Mucosa of descending colon (tissue), 3 donors: ENCODE data around the gene CASK. TPM values are rescaled to one million over a fixed set of nuclear protein-coding genes. Genes with fewer than 3 reads are reported as not detected.

Experiments used
- ATAC-seq: fragments of 200-7000 bp; cut with Tn5 transposase; one replicate; pipeline ENCODE4 v1.9.1; 2020; ENCODE audit warnings: mild to moderate bottlenecking, moderate library complexity
- DNase-seq, 3 donors: peaks; one replicate each; pipeline ENCODE4 v3.0.0-alpha.2; 2020
- H3K36me3 ChIP-seq: fragments of 200-600 bp; one replicate; pipeline ENCODE4 v1.8.0; 2021; ENCODE audit warnings: low read depth, mild to moderate bottlenecking
- H3K4me1 ChIP-seq: fragments of 200-600 bp; one replicate; pipeline ENCODE4 v1.8.0; 2021; ENCODE audit warnings: low read depth, mild to moderate bottlenecking
- H3K4me3 ChIP-seq: fragments of 200-600 bp; one replicate; pipeline ENCODE4 v1.8.0; 2021; ENCODE audit warnings: mild to moderate bottlenecking
- H3K9me3 ChIP-seq: fragments of 200-600 bp; one replicate; pipeline ENCODE4 v1.8.0; 2021; ENCODE audit warnings: mild to moderate bottlenecking
- CTCF ChIP-seq: fragments of 200-600 bp; IDR thresholded peaks from one replicate; pipeline ENCODE4 v1.8.0; 2022; ENCODE audit warnings: antibody characterized with exemption, mild to moderate bottlenecking
- intact Hi-C, 2 donors: fragments of 100-400 bp; cut with DNase I in 1 of 2; cut with micrococcal nuclease in 1 of 2; formaldehyde crosslinking; loops; one replicate each; pipeline versions ENCODE4 v1.11.0 to v1.11.1; 2022; cut with DNase I, micrococcal nuclease
- total RNA-seq, 3 donors: library from RNA; stranded (reverse); fragmentation: NEBNext Ultra II Directional in 2 of 3; extraction: Animal tissue kit (Norgen Biotek cat#: 25700) in 2 of 3; gene quantifications; one replicate each; pipeline versions ENCODE4 v1.2.1 to v1.2.4, GENCODE V29; 2021 to 2023
- donor health status: DM: no; HTN: no; CAD: no; lungs with moderate emphysema.
- donor health status: DM: no; HTN: no; CAD: no.
- donor health status: DM: no; HTN: yes; CAD: no.

Gene CASK
- total RNA-seq, 3 donors from 2014 or later = 50.6 to 108 (median 83.3) TPM

DNA sequence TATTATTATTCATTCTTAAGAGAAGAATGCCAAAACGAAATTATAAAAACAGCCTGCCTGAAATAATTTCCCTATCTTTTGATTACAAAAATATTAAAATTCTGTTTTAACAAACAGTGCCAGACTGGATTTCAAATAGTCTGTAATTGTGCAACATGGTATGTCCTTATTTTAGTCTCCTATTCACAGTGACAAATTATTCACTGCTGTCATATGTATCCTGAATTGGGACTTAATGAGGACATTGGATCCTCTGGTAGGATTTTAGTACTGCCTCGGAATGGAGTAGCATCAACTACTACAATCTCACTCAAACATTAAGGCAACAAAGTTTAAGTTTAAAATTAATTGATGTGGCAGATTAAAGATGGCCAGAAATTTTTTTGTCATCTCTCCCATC lies 97.6 kb downstream of the CASK start:
- intact Hi-C loops = no loop called here
- no peak for DNase-seq
- ATAC-seq = no peak

DNA sequence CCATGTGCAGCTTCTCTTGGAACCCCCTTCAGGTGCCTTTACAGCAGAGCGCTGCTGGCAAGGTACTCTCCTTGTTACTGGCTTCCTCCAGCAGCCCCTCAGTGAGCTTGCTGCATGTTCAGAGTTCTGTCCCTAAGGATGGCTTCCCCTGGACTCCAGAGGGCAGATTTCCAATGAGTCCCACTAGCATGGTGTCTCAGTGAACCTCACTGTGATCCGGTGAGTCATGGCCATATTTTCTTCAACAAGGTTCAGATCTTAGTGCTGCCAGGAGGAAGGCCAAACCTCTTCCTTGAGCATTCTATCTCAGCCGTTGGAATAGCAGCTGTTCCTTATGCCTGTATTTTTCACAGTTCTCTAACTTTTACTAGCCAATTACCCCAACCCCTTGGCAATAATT lies 98.8 kb downstream of the CASK start:
- TF ChIP-seq CTCF = no peak
- no peaks in the 10 kb centered on the region for H3K4me1 ChIP-seq
- H3K4me3 ChIP-seq = no peak overlapping the region
- peak; percentile 82 for ATAC-seq
- no peaks in the 10 kb centered on the region for H3K36me3 ChIP-seq
- no peak for DNase-seq
- intact Hi-C loops = no loop called here
- H3K9me3 ChIP-seq = no peaks in the 10 kb centered on the region

More for the DNA sequence above, 97.6 kb downstream of the CASK start:
- H3K9me3 ChIP-seq = no peaks in the 10 kb centered on the region
- H3K36me3 ChIP-seq = no peaks in the 10 kb centered on the region
- H3K4me1 ChIP-seq = no peaks in the 10 kb centered on the region
- no peak overlapping the region for H3K4me3 ChIP-seq
- no peak for TF ChIP-seq CTCF

DNA sequence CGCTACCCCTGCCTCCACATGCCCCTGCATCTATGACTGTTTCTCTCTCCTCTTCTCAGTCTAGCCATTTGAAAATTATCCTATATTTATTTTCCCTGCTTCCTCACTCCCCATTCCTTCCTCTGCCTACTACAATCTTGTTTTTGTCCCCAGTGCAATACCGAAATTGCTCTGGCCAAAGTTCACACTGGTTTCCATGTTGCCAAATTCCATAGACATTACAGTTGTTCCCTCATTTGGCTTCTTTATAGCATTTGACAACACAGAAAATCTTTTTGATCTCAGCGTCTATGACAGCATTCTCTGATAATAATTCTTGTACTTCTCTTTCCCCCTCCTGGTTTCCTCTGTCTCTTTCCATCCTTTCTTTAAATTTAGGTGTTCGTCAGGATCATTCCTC lies 100.0 kb downstream of the CASK start:
- Histone ChIP-seq H3K36me3 (no peaks in the 10 kb centered on the region), H3K4me3 (no peak overlapping the region), H3K9me3 (no peaks in the 10 kb centered on the region), H3K4me1 (no peaks in the 10 kb centered on the region)
- ATAC-seq (peak; percentile 91), DNase-seq (peak in 1 of 3 donors; percentile 61)
- TF ChIP-seq CTCF = no peak
- intact Hi-C loops = no loop called here

GRCh38 chrX:41822892-41823291 lies 100.5 kb downstream of the CASK start:
- Histone ChIP-seq H3K4me3 (no peak overlapping the region), H3K4me1 (no peaks in the 10 kb centered on the region), H3K36me3 (no peaks in the 10 kb centered on the region), H3K9me3 (no peaks in the 10 kb centered on the region)
- no peak for TF ChIP-seq CTCF
- no peak for DNase-seq
- peak; percentile 54 for ATAC-seq
- intact Hi-C loops = no loop called here

GRCh38 chrX:41808047-41808446 lies 115.3 kb downstream of the CASK start:
- H3K36me3 ChIP-seq = no peaks in the 10 kb centered on the region
- no peaks in the 10 kb centered on the region for H3K9me3 ChIP-seq
- no peak for ATAC-seq
- no peak for DNase-seq
- no peak overlapping the region for H3K4me3 ChIP-seq
- TF ChIP-seq CTCF = no peak
- intact Hi-C loops = no loop called here
- no peaks in the 10 kb centered on the region for H3K4me1 ChIP-seq

- intact Hi-C loops = no loop called here
- Histone ChIP-seq H3K4me3 (no peak overlapping the region), H3K9me3 (no peaks in the 10 kb centered on the region), H3K36me3 (no peaks in the 10 kb centered on the region), H3K4me1 (no peaks in the 10 kb centered on the region)
- DNase-seq (no peak), ATAC-seq (no peak)
- no peak for TF ChIP-seq CTCF
Observed at GRCh38 chrX:41802958-41803357, 120.4 kb downstream of the CASK start.
